MM.1S (cell line): ENCODE measurements around the gene BCR.
"Not testable (repeated sequence)": the region's sequence is repeated elsewhere in the genome, so short reads cannot be mapped to it uniquely, and the experiment has no call there.

Experiments
- DNase-seq: peaks from one replicate; pipeline ENCODE4 v3.0.0-alpha.2; 2015
- H2AFZ ChIP-seq: fragments of 300-600 bp; sonication (generic); 2 replicates; pipeline ENCODE4 v1.6.0; 2016; ENCODE audit warnings: antibody characterized with exemption, low read length
- H3F3A ChIP-seq: fragments of 300-600 bp; sonication (generic); 2 replicates; pipeline ENCODE4 v1.6.1; 2016; ENCODE audit warnings: mild to moderate bottlenecking, antibody characterized with exemption, low read length, moderate library complexity, mixed read lengths; ENCODE audit not compliant: insufficient read depth
- H3K27ac ChIP-seq: fragments of 300-600 bp; sonication (generic); 2 replicates; pipeline ENCODE4 v1.5.1; 2016; ENCODE audit warnings: mild to moderate bottlenecking, low read length
- H3K27me3 ChIP-seq: fragments of 300-600 bp; sonication (generic); replicated peaks from 2 replicates; pipeline ENCODE4 v1.6.0; 2016; ENCODE audit warnings: low read length; ENCODE audit not compliant: insufficient read depth
- H3K36me3 ChIP-seq: fragments of 300-600 bp; sonication (generic); replicated peaks from 2 replicates; pipeline ENCODE4 v1.6.1; 2016; ENCODE audit warnings: mild to moderate bottlenecking, low read length, mixed read lengths; ENCODE audit not compliant: insufficient read depth
- H3K4me1 ChIP-seq: fragments of 300-600 bp; sonication (generic); 2 replicates; pipeline ENCODE4 v1.6.1; 2016; ENCODE audit warnings: low read length, mixed read lengths
- H3K4me2 ChIP-seq: fragments of 300-600 bp; sonication (generic); 2 replicates; pipeline ENCODE4 v1.6.0; 2016; ENCODE audit warnings: low read depth, low read length
- H3K4me3 ChIP-seq: fragments of 300-600 bp; sonication (generic); 2 replicates; pipeline ENCODE4 v1.5.1; 2016; ENCODE audit warnings: low read length, mixed read lengths
- H3K79me2 ChIP-seq: fragments of 300-600 bp; sonication (generic); 2 replicates; pipeline ENCODE4 v1.6.1; 2016; ENCODE audit warnings: mixed run types, low read length, mixed read lengths
- H3K9ac ChIP-seq: fragments of 300-600 bp; sonication (generic); 2 replicates; pipeline ENCODE4 v1.6.1; 2016; ENCODE audit warnings: low read length, mixed read lengths
- H3K9me2 ChIP-seq: fragments of 300-600 bp; sonication (generic); replicated peaks from 2 replicates; pipeline ENCODE4 v1.6.1; 2016; ENCODE audit warnings: mild to moderate bottlenecking, low read length, mixed read lengths; ENCODE audit not compliant: insufficient read depth
- H3K9me3 ChIP-seq: fragments of 300-600 bp; sonication (generic); replicated peaks from 2 replicates; pipeline ENCODE4 v1.6.1; 2016; ENCODE audit warnings: mild to moderate bottlenecking, low read length, mixed read lengths; ENCODE audit not compliant: insufficient read depth
- H4K20me1 ChIP-seq: fragments of 300-600 bp; sonication (generic); 2 replicates; pipeline ENCODE4 v1.6.1; 2016; ENCODE audit warnings: mild to moderate bottlenecking, low read length, moderate library complexity, mixed read lengths; ENCODE audit not compliant: insufficient read depth
- EZH2 ChIP-seq: fragments of 300-600 bp; sonication (generic); optimal IDR thresholded peaks from 2 replicates; pipeline ENCODE3; 2017; ENCODE audit warnings: low read depth, mild to moderate bottlenecking, antibody characterized with exemption, low read length, mixed read lengths
- EZH2phosphoT487 ChIP-seq: fragments of 300-600 bp; sonication (generic); IDR thresholded peaks from 2 replicates; pipeline ENCODE4 v1.6.1; 2018; ENCODE audit warnings: antibody characterized with exemption, low read length
- TF ChIP-seq, protein P1 (sequence below): fragments of 300-600 bp; sonication (generic); IDR thresholded peaks from 2 replicates; pipeline ENCODE4 v1.5.1; 2016; ENCODE audit warnings: antibody characterized with exemption, low read length, mixed read lengths

BCR gene

DNA sequence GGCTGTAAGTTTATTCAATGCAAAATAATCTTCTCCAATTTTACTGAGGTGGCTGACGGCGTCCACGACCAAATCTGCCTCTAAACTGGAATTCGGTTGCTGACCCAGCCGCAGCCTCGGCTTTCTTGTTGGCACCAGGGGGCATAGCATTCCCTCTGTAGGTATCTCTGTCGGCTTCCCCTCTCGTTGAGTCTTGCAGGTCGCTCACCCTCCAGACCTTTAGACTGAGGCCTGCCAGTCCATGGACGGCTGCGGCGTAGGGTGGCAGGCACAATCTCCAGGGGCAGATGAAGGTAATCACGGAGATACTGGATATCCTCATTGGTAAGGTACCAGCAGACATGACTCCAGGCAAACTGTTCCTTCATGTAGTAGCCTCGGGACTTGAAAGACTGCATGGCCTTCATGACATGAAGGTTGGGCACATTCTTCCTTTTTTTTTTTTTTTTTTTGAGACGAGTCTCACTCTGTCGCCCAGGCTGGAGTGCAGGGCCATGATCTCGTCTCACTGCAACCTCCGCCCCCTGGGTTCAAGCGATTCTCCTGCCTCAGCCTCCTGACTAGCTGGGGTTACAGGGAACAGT is 142.3 kb downstream of the BCR start:
- H3K9me3 ChIP-seq, DNase-seq, H4K20me1 ChIP-seq, H2AFZ ChIP-seq, H3K9me2 ChIP-seq, H3F3A ChIP-seq, H3K9ac ChIP-seq, H3K4me2 ChIP-seq, H3K27me3 ChIP-seq, H3K79me2 ChIP-seq, H3K4me1 ChIP-seq, H3K36me3 ChIP-seq, H3K27ac ChIP-seq, H3K4me3 ChIP-seq: not testable (repeated sequence)

DNA sequence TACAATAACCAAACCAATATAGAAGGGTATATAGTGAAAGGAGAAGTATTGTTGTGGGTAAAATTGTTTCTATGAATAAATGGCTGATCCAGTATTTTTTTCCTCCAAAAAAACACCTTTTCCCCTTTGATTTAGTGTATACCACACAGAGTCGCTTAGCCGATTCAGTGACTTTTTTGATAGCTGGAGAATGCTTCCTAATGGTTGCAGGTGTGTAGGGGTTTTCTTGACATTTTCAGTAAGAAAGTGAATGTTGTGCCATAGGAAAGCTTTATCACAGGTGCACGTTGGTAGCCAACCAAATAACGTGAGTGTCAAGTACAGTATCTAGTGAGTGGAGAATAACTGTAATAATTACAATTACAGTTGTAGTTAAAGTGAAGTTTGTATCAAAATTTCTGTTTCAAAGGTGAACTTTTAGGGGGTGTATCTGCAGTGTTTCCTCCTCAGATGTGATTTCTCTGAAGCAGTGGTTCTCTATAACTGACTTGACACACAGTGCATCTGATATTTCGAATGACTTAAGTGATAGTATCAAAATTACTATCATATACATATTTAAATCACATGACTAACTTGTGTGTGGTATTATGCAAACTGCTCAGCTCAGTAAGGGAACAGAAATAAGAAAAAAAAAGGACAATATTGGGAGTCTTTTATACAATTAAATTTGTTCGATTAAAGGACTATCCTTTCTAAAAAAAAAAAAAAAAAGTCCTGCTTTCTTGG is 143.8 kb downstream of the BCR start:
- not testable (repeated sequence) for H3K27me3 ChIP-seq, H3K4me3 ChIP-seq, H3K9me3 ChIP-seq, H3F3A ChIP-seq, DNase-seq, H3K9me2 ChIP-seq, H3K4me2 ChIP-seq, H3K79me2 ChIP-seq, H3K27ac ChIP-seq, H4K20me1 ChIP-seq, H3K4me1 ChIP-seq, H3K9ac ChIP-seq, H3K36me3 ChIP-seq, H2AFZ ChIP-seq

DNA sequence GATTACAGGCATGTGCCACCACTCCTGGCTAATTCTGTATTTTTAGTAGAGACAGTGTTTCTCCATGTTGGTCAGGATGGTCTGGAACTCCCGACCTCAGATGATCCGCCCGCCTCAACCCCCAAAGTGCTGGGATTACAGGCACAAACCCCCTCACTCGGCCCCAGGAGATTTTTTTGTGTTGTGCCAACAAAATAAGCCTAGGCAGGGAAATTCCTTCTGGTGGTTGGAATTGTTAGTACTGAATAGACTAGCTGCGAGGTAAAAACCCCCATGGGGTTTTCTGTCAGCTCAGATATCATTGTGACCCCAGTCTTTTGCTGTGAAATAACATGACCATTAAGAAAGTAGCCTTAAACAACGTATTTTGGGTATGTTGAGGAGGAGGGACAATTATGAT is 144.9 kb downstream of the BCR start:
- Histone ChIP-seq H4K20me1 (no peaks in the 10 kb centered on the region), H2AFZ (no peak overlapping the region), H3K27ac (no peak overlapping the region), H3K4me2 (no peak overlapping the region), H3K9me2 (no peaks in the 10 kb centered on the region), H3K4me1 (no peaks in the 10 kb centered on the region), H3K79me2 (no peaks in the 10 kb centered on the region), H3K9me3 (no peaks in the 10 kb centered on the region), H3K27me3 (no peaks in the 10 kb centered on the region), H3K4me3 (no peak overlapping the region), H3K9ac (no peak overlapping the region), H3F3A (no peaks in the 10 kb centered on the region), H3K36me3 (no peaks in the 10 kb centered on the region)
- DNase-seq = no peak
- no peak for TF ChIP-seq EZH2phosphoT487
- TF ChIP-seq, protein P1, sequence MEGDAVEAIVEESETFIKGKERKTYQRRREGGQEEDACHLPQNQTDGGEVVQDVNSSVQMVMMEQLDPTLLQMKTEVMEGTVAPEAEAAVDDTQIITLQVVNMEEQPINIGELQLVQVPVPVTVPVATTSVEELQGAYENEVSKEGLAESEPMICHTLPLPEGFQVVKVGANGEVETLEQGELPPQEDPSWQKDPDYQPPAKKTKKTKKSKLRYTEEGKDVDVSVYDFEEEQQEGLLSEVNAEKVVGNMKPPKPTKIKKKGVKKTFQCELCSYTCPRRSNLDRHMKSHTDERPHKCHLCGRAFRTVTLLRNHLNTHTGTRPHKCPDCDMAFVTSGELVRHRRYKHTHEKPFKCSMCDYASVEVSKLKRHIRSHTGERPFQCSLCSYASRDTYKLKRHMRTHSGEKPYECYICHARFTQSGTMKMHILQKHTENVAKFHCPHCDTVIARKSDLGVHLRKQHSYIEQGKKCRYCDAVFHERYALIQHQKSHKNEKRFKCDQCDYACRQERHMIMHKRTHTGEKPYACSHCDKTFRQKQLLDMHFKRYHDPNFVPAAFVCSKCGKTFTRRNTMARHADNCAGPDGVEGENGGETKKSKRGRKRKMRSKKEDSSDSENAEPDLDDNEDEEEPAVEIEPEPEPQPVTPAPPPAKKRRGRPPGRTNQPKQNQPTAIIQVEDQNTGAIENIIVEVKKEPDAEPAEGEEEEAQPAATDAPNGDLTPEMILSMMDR = no peak
- no peak for TF ChIP-seq EZH2

DNA sequence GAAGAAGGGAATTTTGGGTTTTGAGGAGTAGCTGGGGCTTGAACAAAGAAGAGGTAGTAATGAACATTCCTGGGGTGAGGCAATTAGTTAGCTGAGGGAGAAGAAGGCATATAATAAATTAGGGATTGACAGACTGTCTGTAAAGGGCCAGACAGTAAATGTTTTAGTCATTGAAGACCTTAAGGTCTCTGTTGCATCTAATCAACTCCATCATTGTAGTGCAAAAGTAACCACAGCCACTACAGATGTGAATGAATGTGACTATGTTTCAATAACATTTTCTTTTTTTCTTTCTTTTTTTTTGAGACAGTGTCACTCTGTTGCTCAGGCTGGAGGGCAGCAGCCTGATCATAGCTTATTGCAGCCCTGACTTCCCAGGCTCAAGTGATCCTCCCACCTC is 153.5 kb downstream of the BCR start:
- H3K36me3 ChIP-seq, H3K9me3 ChIP-seq, H3K4me3 ChIP-seq, H4K20me1 ChIP-seq, H3K9ac ChIP-seq, H3K9me2 ChIP-seq, H3K27me3 ChIP-seq, DNase-seq, H3K27ac ChIP-seq, H3K79me2 ChIP-seq, H3F3A ChIP-seq, H3K4me1 ChIP-seq, H3K4me2 ChIP-seq, H2AFZ ChIP-seq: not testable (repeated sequence)

DNA sequence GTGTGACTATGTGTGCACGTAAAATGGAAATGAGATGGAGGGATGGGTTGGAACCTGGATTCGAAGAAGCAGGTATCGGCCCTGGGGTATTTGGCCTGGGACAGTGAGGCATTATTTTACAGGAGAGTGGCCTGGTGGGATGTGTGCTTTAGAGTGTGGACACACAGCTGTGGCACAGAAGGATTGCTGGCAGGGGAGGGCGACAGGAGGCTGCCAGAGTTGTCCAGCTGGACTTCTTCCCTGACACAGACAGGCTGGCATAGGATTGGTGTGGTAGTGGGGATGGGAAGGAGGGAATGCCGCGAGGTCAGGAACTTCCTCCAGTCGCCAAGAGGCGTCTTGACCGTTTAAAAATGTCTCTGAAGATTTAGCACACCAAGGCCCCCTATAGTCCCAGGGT is 157.4 kb downstream of the BCR start:
- H3K9ac ChIP-seq, H3K79me2 ChIP-seq, DNase-seq, H3K36me3 ChIP-seq, H3F3A ChIP-seq, H3K9me2 ChIP-seq, H3K4me2 ChIP-seq, H3K27ac ChIP-seq, H2AFZ ChIP-seq, H3K4me1 ChIP-seq, H3K9me3 ChIP-seq, H4K20me1 ChIP-seq, H3K4me3 ChIP-seq, H3K27me3 ChIP-seq: not testable (repeated sequence)

DNA sequence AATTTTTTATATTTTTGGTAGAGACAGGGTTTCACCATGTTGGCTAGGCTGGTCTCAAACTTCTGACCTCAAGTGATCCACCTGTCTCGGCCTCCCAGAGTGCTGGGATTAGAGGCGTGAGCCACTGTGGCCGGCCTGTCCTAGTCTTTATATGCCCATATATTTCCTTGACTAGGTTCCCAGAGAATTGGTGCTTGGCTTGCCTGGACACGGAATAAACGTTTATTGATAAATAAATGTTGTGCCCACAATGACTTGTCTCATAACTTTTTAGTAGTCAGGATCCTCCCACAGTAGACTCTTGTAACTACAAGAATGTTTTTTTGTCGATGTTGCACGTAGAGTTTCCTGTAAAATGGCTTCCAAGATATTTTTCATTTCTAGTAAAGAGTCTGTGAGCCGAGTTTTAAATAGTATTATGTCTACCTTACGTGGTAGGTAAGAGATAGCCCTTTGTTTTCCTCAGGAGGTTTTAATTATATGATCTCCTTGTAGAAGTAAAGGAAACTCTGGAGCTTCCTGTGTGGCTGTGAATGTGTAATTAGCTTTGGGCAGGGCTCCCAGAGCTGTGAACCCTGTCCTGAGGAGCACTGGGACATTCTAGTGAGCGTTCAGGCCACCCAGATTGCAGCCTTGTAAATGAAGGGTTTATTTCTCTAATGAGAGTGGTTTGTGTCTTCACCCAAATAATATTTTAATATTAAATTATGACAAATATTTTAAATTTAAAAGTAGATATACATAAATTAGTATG is 161.8 kb downstream of the BCR start:
- H3K27me3 ChIP-seq = not testable (repeated sequence)

More for the DNA sequence above, 161.8 kb downstream of the BCR start:
- H3F3A ChIP-seq, H3K9me2 ChIP-seq, H2AFZ ChIP-seq, DNase-seq, H3K4me2 ChIP-seq, H3K27ac ChIP-seq, H4K20me1 ChIP-seq, H3K9me3 ChIP-seq, H3K79me2 ChIP-seq, H3K9ac ChIP-seq, H3K4me3 ChIP-seq, H3K36me3 ChIP-seq, H3K4me1 ChIP-seq: not testable (repeated sequence)
